CD4-positive, alpha-beta T cell (primary cell): Measurements from ENCODE around the gene SIX5. TPM values are rescaled to one million over a fixed set of nuclear protein-coding genes. Genes with fewer than 3 reads are reported as not detected.

Experiments
- ATAC-seq: fragments of 200-7000 bp; cut with Tn5 transposase; one replicate; pipeline ENCODE4 v1.10.0; 2022; ENCODE audit warnings: mild to moderate bottlenecking; ENCODE audit not compliant: poor library complexity
- CTCF ChIA-PET: fragments of 350-600 bp; sonication (Branson Sonifier 250); formaldehyde crosslinking; loops from one replicate; lab custom pipeline; 2021; ENCODE audit warnings: antibody characterized with exemption, inconsistent platforms; lab: Charles Lee
- POLR2A ChIA-PET: fragments of 350-600 bp; sonication (Branson Sonifier 250); formaldehyde crosslinking; loops from one replicate; lab custom pipeline; 2021; ENCODE audit warnings: antibody characterized with exemption, inconsistent platforms; lab: Charles Lee
- DNase-seq, 14 experiments: peaks; one replicate each; pipeline ENCODE4 v3.0.0-alpha.2; 2013 to 2020; ENCODE audit warnings: mixed read lengths in 2 of 14
- H3K27ac ChIP-seq, 2 donors: one replicate each; pipeline versions ENCODE4 v1.5.1 to v1.7.0; 2013; ENCODE audit warnings: low read length in 2 of 2, low read depth in 1 of 2, mild to moderate bottlenecking in 1 of 2
- H3K27me3 ChIP-seq, 2 experiments: 1 replicate in 1 of 2; 2 replicates in 1 of 2; pipeline versions ENCODE4 v1.6.1 to v1.7.0; 2013; ENCODE audit warnings: low read length in 2 of 2, control low read depth in 1 of 2, mild to moderate bottlenecking in 1 of 2, moderate library complexity in 1 of 2; ENCODE audit not compliant: insufficient read depth in 2 of 2, control insufficient read depth in 1 of 2
- H3K36me3 ChIP-seq: one replicate; pipeline ENCODE4 v1.6.1; 2013; ENCODE audit warnings: low read length, control low read depth; ENCODE audit not compliant: insufficient read depth
- H3K4me1 ChIP-seq: one replicate; pipeline ENCODE4 v1.6.1; 2013; ENCODE audit warnings: low read length, control low read depth; ENCODE audit not compliant: insufficient read depth
- H3K4me3 ChIP-seq: one replicate; pipeline ENCODE4 v1.5.1; 2013; ENCODE audit warnings: mild to moderate bottlenecking, low read length, moderate library complexity
- H3K9me3 ChIP-seq, 2 experiments: 1 replicate in 1 of 2; 2 replicates in 1 of 2; pipeline versions ENCODE4 v1.6.1 to v1.7.0; 2013; ENCODE audit warnings: low read length in 2 of 2, mild to moderate bottlenecking in 2 of 2, control low read depth in 1 of 2, moderate library complexity in 1 of 2; ENCODE audit not compliant: control insufficient read depth in 1 of 2, insufficient read depth in 1 of 2
- H3K27ac Mint-ChIP-seq: one replicate; pipeline ENCODE4 v1.8.0; 2020; ENCODE audit warnings: mixed read lengths
- H3K27me3 Mint-ChIP-seq: one replicate; pipeline ENCODE4 v1.8.0; 2021; ENCODE audit warnings: mixed read lengths
- H3K36me3 Mint-ChIP-seq: one replicate; pipeline ENCODE4 v1.8.0; 2021; ENCODE audit warnings: low read depth, mixed read lengths
- H3K4me1 Mint-ChIP-seq: one replicate; pipeline ENCODE4 v1.8.0; 2021; ENCODE audit warnings: low read depth, mixed read lengths
- H3K4me3 Mint-ChIP-seq: one replicate; pipeline ENCODE4 v1.8.0; 2020; ENCODE audit warnings: mild to moderate bottlenecking, mixed read lengths
- H3K9me3 Mint-ChIP-seq: one replicate; pipeline ENCODE4 v1.8.0; 2020; ENCODE audit warnings: mixed read lengths
- intact Hi-C, 2 experiments: fragments of 100-400 bp; cut with DNase I in 1 of 2; cut with micrococcal nuclease in 1 of 2; formaldehyde crosslinking; loops; one replicate each; pipeline versions ENCODE4 v1.15.1 to v1.9.0; 2023 to 2025; cut with DNase I, micrococcal nuclease
- total RNA-seq, 174 experiments: library from RNA in 2 of 174; stranded (reverse) in 2 of 174; gene quantifications; one replicate each; pipeline ENCODE4 v1.2.3 and lab custom pipeline; 2021 to 2026
- TF ChIP-seq, protein P1 (sequence below): fragments of 200-600 bp; IDR thresholded peaks from one replicate; pipeline ENCODE4 v1.8.0; 2022; ENCODE audit warnings: antibody characterized with exemption, mild to moderate bottlenecking

SIX5 gene
- total RNA-seq, 2 experiments from 2014 or later, result 0.58 to 0.59 TPM

DNA sequence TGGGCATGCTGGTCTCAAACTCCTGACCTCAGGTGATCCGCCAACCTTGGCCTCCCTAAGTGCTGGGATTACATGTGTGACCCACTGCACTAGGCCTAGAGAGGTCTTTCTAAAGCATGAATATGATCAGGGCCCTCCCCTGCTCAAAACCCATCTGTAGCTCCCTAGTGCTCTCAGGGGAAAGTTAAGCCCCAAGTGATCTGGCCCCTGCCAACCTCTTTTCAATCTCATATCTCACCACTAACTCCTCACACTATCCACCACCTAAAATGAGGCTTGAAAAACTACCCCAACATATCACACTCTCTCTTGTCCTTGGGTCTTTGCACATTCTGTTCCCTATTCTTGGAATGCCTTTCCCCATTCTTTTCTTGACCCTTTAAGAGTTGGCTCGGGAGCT is 25.6 kb upstream of the SIX5 start:
- H3K4me3 Mint-ChIP-seq, result peak overlapping the region; percentile 16
- no peaks in the 10 kb centered on the region for H3K9me3 Mint-ChIP-seq
- intact Hi-C loops, result loop anchor here in 1 of 2 experiments (10.0 kb wide), 1 partner anchor 200 kb away; the partner anchor contains the start of gene CCDC61
- peaks cover 30% of the 10 kb centered on the region for H3K27me3 Mint-ChIP-seq
- ATAC-seq (no peak), DNase-seq (no peak)
- Histone ChIP-seq H3K9me3 (no peaks in the 10 kb centered on the region), H3K36me3 (peaks cover 4% of the 10 kb centered on the region), H3K4me3 (no peak overlapping the region), H3K4me1 (peaks cover 37% of the 10 kb centered on the region), H3K27ac (no peak overlapping the region), H3K27me3 (peaks cover 23 to 29% of the 10 kb centered on the region in 2 experiments)
- ChIA-PET POLR2A (interaction anchor here (1.5 kb wide), 1 partner anchor 25 kb away, joined by 5 read pairs; the partner anchor contains the start of gene SIX5), CTCF (interaction anchor here (1.2 to 7.0 kb wide), 2 partner anchors 22 to 23 kb away, joined by 3 to 172 read pairs; partner anchors contain the start of gene SIX5)
- H3K36me3 Mint-ChIP-seq, result peaks cover 19% of the 10 kb centered on the region
- TF ChIP-seq, protein P1, sequence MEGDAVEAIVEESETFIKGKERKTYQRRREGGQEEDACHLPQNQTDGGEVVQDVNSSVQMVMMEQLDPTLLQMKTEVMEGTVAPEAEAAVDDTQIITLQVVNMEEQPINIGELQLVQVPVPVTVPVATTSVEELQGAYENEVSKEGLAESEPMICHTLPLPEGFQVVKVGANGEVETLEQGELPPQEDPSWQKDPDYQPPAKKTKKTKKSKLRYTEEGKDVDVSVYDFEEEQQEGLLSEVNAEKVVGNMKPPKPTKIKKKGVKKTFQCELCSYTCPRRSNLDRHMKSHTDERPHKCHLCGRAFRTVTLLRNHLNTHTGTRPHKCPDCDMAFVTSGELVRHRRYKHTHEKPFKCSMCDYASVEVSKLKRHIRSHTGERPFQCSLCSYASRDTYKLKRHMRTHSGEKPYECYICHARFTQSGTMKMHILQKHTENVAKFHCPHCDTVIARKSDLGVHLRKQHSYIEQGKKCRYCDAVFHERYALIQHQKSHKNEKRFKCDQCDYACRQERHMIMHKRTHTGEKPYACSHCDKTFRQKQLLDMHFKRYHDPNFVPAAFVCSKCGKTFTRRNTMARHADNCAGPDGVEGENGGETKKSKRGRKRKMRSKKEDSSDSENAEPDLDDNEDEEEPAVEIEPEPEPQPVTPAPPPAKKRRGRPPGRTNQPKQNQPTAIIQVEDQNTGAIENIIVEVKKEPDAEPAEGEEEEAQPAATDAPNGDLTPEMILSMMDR, result no peak
- H3K4me1 Mint-ChIP-seq, result peaks cover 45% of the 10 kb centered on the region
- H3K27ac Mint-ChIP-seq, result no peak overlapping the region

DNA sequence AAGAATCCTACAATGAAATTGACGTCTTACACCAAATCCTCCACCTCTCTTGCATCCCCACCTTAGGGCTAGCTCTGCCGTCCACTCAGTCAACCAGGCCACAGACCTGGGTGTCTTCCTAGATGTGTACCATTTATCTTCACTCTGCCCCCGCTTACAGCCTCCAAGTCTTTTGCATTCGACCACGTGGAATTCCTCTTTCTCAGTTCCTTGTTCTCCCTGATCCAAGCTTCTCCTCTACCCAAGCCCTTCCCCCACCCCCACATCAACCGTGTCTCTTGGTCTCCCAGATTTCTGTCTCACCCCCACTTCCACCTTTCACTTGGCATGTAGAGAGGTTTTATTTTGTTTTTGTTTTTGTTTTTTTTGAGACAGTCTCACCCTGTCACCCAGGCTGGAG is 24.8 kb upstream of the SIX5 start:
- Histone ChIP-seq H3K9me3 (no peaks in the 10 kb centered on the region), H3K27ac (no peak overlapping the region), H3K36me3 (peaks cover 11% of the 10 kb centered on the region), H3K27me3 (peaks cover 22 to 23% of the 10 kb centered on the region in 2 experiments), H3K4me3 (no peak overlapping the region), H3K4me1 (peaks cover 32% of the 10 kb centered on the region)
- Mint-ChIP-seq H3K4me3 (peak overlapping the region; percentile 39), H3K36me3 (peaks cover 27% of the 10 kb centered on the region), H3K9me3 (no peaks in the 10 kb centered on the region), H3K4me1 (peaks cover 44% of the 10 kb centered on the region), H3K27me3 (peaks cover 29% of the 10 kb centered on the region), H3K27ac (peak overlapping the region; percentile 81)
- TF ChIP-seq, protein P1, result no peak
- DNase-seq (no peak), ATAC-seq (no peak)
- ChIA-PET POLR2A (interaction anchor here (1.4 to 5.5 kb wide), 2 partner anchors 21 to 24 kb away, joined by 13 to 50 read pairs; partner anchors contain the start of gene SIX5), CTCF (interaction anchor here (1.8 kb wide), 1 partner anchor 24 kb away, joined by 17 read pairs; no protein-coding TSS in a partner anchor)
- intact Hi-C loops, result loop anchor here (2.0 to 10.0 kb wide), 2 partner anchors 69 to 201 kb away; partner anchors contain the start of genes CCDC61 (in 1 of the 2) and SYMPK (in 1 of the 2)

DNA sequence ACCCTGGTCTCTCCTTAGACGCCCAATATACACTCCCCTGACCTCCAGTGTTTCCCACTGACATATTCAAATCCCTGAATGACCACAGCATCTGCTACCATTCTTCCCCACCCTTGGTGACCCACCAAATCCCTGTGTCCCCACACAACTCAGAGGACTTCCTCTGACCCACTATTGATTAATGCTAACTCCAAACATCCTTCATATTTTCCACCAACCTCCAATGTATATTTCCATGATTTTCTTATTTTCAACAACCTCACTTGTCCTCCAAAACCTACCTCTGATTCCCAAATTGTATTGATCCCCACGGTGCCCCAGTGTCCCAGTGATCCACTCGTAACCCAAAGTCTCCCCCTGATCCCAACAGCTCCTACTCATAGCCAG is 24.1 kb upstream of the SIX5 start:
- H3K27me3 Mint-ChIP-seq, result peaks cover 33% of the 10 kb centered on the region
- H3K27me3 ChIP-seq, result peaks cover 21 to 23% of the 10 kb centered on the region in 2 experiments
- H3K27ac ChIP-seq, result no peak overlapping the region

More for the DNA sequence above, 24.1 kb upstream of the SIX5 start:
- ATAC-seq (no peak), DNase-seq (no peak)
- CTCF ChIA-PET, result interaction anchor here (0.9 to 2.3 kb wide), 4 partner anchors 14 to 24 kb away, joined by 4 to 17 read pairs (median 7); no protein-coding TSS in a partner anchor
- H3K4me3 ChIP-seq, result peak overlapping the region; percentile 44
- no peaks in the 10 kb centered on the region for H3K9me3 ChIP-seq
- H3K36me3 Mint-ChIP-seq, result peaks cover 34% of the 10 kb centered on the region
- POLR2A ChIA-PET, result interaction anchor here (0.6 to 5.5 kb wide), 7 partner anchors 11 to 159 kb away, joined by 3 to 50 read pairs (median 6); partner anchors contain the start of genes DMPK, FBXO46, RSPH6A and SIX5
- TF ChIP-seq, protein P1, result no peak
- intact Hi-C loops, result loop anchor here (2.0 to 10.0 kb wide), 2 partner anchors 70 to 202 kb away; partner anchors contain the start of genes CCDC61 (in 1 of the 2) and SYMPK (in 1 of the 2)
- peak overlapping the region; percentile 92 for H3K4me3 Mint-ChIP-seq
- H3K36me3 ChIP-seq, result peaks cover 18% of the 10 kb centered on the region
- H3K4me1 Mint-ChIP-seq, result peaks cover 49% of the 10 kb centered on the region
- H3K27ac Mint-ChIP-seq, result peak overlapping the region; percentile 81
- H3K4me1 ChIP-seq, result peaks cover 30% of the 10 kb centered on the region
- no peaks in the 10 kb centered on the region for H3K9me3 Mint-ChIP-seq
